BLaER1 (cell line): Measurements from ENCODE around the gene MYLK.
"Not testable (repeated sequence)": the region's sequence is repeated elsewhere in the genome, so short reads cannot be mapped to it uniquely, and the experiment has no call there.

Source experiments
- H3K27ac ChIP-seq: shearing (Covaris generic); formaldehyde crosslinking; 2 replicates; pipeline ENCODE4 v1.8.1; 2022
- H3K27me3 ChIP-seq: shearing (Covaris generic); formaldehyde crosslinking; 2 replicates; pipeline ENCODE4 v1.8.1; 2022
- H3K36me3 ChIP-seq: shearing (Covaris generic); formaldehyde crosslinking; 2 replicates; pipeline ENCODE4 v1.8.1; 2022
- H3K4me1 ChIP-seq: shearing (Covaris generic); formaldehyde crosslinking; 2 replicates; pipeline ENCODE4 v1.8.1; 2022
- H3K4me2 ChIP-seq: shearing (Covaris generic); formaldehyde crosslinking; 2 replicates; pipeline ENCODE4 v1.8.1; 2022
- H3K4me3 ChIP-seq: shearing (Covaris generic); formaldehyde crosslinking; 2 replicates; pipeline ENCODE4 v1.8.1; 2022
- H3K9ac ChIP-seq: shearing (Covaris generic); formaldehyde crosslinking; 2 replicates; pipeline ENCODE4 v1.8.1; 2022
- H3K9me3 ChIP-seq: shearing (Covaris generic); formaldehyde crosslinking; 2 replicates; pipeline ENCODE4 v1.8.1; 2022
- H4K20me1 ChIP-seq: shearing (Covaris generic); formaldehyde crosslinking; 2 replicates; pipeline ENCODE4 v1.8.1; 2022
- Cebpa-rat ChIP-seq: shearing (Covaris generic); IDR thresholded peaks from 2 replicates; pipeline ENCODE4 v1.8.1; 2022

MYLK gene

GRCh38 chr3:123718108-123718507, 166.0 kb downstream of the MYLK start:
- Histone ChIP-seq H4K20me1 (no peaks in the 10 kb centered on the region), H3K36me3 (peaks cover 56% of the 10 kb centered on the region), H3K27me3 (no peaks in the 10 kb centered on the region), H3K27ac (no peak overlapping the region), H3K4me3 (no peak overlapping the region), H3K4me2 (no peak overlapping the region), H3K9ac (no peak overlapping the region), H3K4me1 (peaks cover 44% of the 10 kb centered on the region), H3K9me3 (no peaks in the 10 kb centered on the region)
- TF ChIP-seq Cebpa-rat = no peak

GRCh38 chr3:123717451-123717850, 166.7 kb downstream of the MYLK start:
- not testable (repeated sequence) for H3K9me3 ChIP-seq, H3K4me2 ChIP-seq, H3K9ac ChIP-seq, H3K4me3 ChIP-seq, H3K27me3 ChIP-seq, H3K27ac ChIP-seq, H4K20me1 ChIP-seq
- Histone ChIP-seq H3K36me3 (peaks cover 52% of the 10 kb centered on the region), H3K4me1 (peaks cover 50% of the 10 kb centered on the region)

GRCh38 chr3:123716411-123716810, 167.7 kb downstream of the MYLK start:
- H3K27me3 ChIP-seq = no peaks in the 10 kb centered on the region
- H3K4me2 ChIP-seq = no peak overlapping the region
- H3K9me3 ChIP-seq = no peaks in the 10 kb centered on the region
- 0 out of 2 replicates have a peak, but pooled peaks cover 5% of the 10 kb centered on the region for H4K20me1 ChIP-seq
- TF ChIP-seq Cebpa-rat = no peak
- peaks cover 55% of the 10 kb centered on the region for H3K36me3 ChIP-seq
- H3K4me1 ChIP-seq = peaks cover 59% of the 10 kb centered on the region
- H3K4me3 ChIP-seq = no peak overlapping the region
- no peak overlapping the region for H3K9ac ChIP-seq
- H3K27ac ChIP-seq = no peak overlapping the region

- Histone ChIP-seq H3K27ac (no peak overlapping the region), H3K9ac (no peak overlapping the region), H4K20me1 (0 out of 2 replicates have a peak, but pooled peaks cover 5% of the 10 kb centered on the region), H3K4me1 (peaks cover 40% of the 10 kb centered on the region), H3K4me3 (no peak overlapping the region), H3K27me3 (no peaks in the 10 kb centered on the region), H3K9me3 (no peaks in the 10 kb centered on the region), H3K4me2 (no peak overlapping the region), H3K36me3 (peaks cover 68% of the 10 kb centered on the region)
- no peak for TF ChIP-seq Cebpa-rat
These were observed 170.9 kb downstream of the MYLK start for GRCh38 chr3:123713211-123713610.

GRCh38 chr3:123712077-123712860, 171.9 kb downstream of the MYLK start:
- H3K9me3 ChIP-seq = no peaks in the 10 kb centered on the region
- H4K20me1 ChIP-seq = 0 out of 2 replicates have a peak, but pooled peaks cover 5% of the 10 kb centered on the region
- H3K4me1 ChIP-seq = peaks cover 40% of the 10 kb centered on the region
- no peaks in the 10 kb centered on the region for H3K27me3 ChIP-seq
- H3K36me3 ChIP-seq = peaks cover 73% of the 10 kb centered on the region
- no peak for TF ChIP-seq Cebpa-rat
- H3K9ac ChIP-seq = no peak overlapping the region
- H3K4me2 ChIP-seq = peak overlapping the region; percentile 64
- peak overlapping the region; percentile 41 for H3K27ac ChIP-seq
- H3K4me3 ChIP-seq = no peak overlapping the region

- no peak overlapping the region for H3K4me2 ChIP-seq
- no peak overlapping the region for H3K4me3 ChIP-seq
- no peak overlapping the region for H3K27ac ChIP-seq
- no peak overlapping the region for H3K9ac ChIP-seq
- H3K9me3 ChIP-seq = no peaks in the 10 kb centered on the region
- no peak for TF ChIP-seq Cebpa-rat
- peaks cover 42% of the 10 kb centered on the region for H3K4me1 ChIP-seq
- H4K20me1 ChIP-seq = 0 out of 2 replicates have a peak, but pooled peaks cover 5% of the 10 kb centered on the region
- peaks cover 76% of the 10 kb centered on the region for H3K36me3 ChIP-seq
- H3K27me3 ChIP-seq = no peaks in the 10 kb centered on the region
These were observed 172.8 kb downstream of the MYLK start for GRCh38 chr3:123711356-123711755.

GRCh38 chr3:123708531-123708930, 175.6 kb downstream of the MYLK start:
- Histone ChIP-seq H3K4me3 (no peak overlapping the region), H3K9me3 (no peaks in the 10 kb centered on the region), H3K4me1 (peaks cover 28% of the 10 kb centered on the region), H3K9ac (no peak overlapping the region), H3K4me2 (no peak overlapping the region), H3K27ac (no peak overlapping the region), H3K36me3 (peaks cover 59% of the 10 kb centered on the region), H3K27me3 (no peaks in the 10 kb centered on the region), H4K20me1 (0 out of 2 replicates have a peak, but pooled peaks cover 5% of the 10 kb centered on the region)
- TF ChIP-seq Cebpa-rat = no peak

GRCh38 chr3:123707641-123708040, 176.5 kb downstream of the MYLK start:
- H3K27ac ChIP-seq, H3K27me3 ChIP-seq, H4K20me1 ChIP-seq, H3K9ac ChIP-seq, H3K9me3 ChIP-seq, H3K4me3 ChIP-seq, H3K4me2 ChIP-seq: not testable (repeated sequence)
- peaks cover 53% of the 10 kb centered on the region for H3K36me3 ChIP-seq
- H3K4me1 ChIP-seq = peaks cover 22% of the 10 kb centered on the region

- no peaks in the 10 kb centered on the region for H3K27me3 ChIP-seq
- TF ChIP-seq Cebpa-rat = no peak
These were observed 177.3 kb downstream of the MYLK start for GRCh38 chr3:123706871-123707270.

GRCh38 chr3:123705488-123706285, 178.4 kb downstream of the MYLK start:
- peaks cover 11% of the 10 kb centered on the region for H3K4me1 ChIP-seq
- no peaks in the 10 kb centered on the region for H4K20me1 ChIP-seq
- H3K4me3 ChIP-seq = no peak overlapping the region
- no peak overlapping the region for H3K27ac ChIP-seq
- no peak overlapping the region for H3K9ac ChIP-seq
- no peak for TF ChIP-seq Cebpa-rat
- H3K9me3 ChIP-seq = no peaks in the 10 kb centered on the region
- no peaks in the 10 kb centered on the region for H3K27me3 ChIP-seq
- peaks cover 42% of the 10 kb centered on the region for H3K36me3 ChIP-seq
- no peak overlapping the region for H3K4me2 ChIP-seq

More at GRCh38 chr3:123706871-123707270, 177.3 kb downstream of the MYLK start:
- no peaks in the 10 kb centered on the region for H3K9me3 ChIP-seq
- no peak overlapping the region for H3K4me2 ChIP-seq
- no peak overlapping the region for H3K4me3 ChIP-seq
- H3K36me3 ChIP-seq = peaks cover 48% of the 10 kb centered on the region
- no peak overlapping the region for H3K9ac ChIP-seq
- no peaks in the 10 kb centered on the region for H4K20me1 ChIP-seq
- no peak overlapping the region for H3K27ac ChIP-seq
- peaks cover 14% of the 10 kb centered on the region for H3K4me1 ChIP-seq

- not testable (repeated sequence) for H3K27me3 ChIP-seq, H3K27ac ChIP-seq, H3K9ac ChIP-seq, H4K20me1 ChIP-seq, H3K9me3 ChIP-seq, H3K4me3 ChIP-seq, H3K4me2 ChIP-seq
- H3K4me1 ChIP-seq = peaks cover 11% of the 10 kb centered on the region
- H3K36me3 ChIP-seq = peaks cover 47% of the 10 kb centered on the region
These were observed 180.5 kb downstream of the MYLK start for GRCh38 chr3:123703663-123704062.
